HEK293 (cell line): ENCODE data around the gene TIAM2.

ENCODE experiments used
- CTCF ChIA-PET: fragments of 350-600 bp; formaldehyde crosslinking; extraction: SDS; loops from one replicate; lab custom pipeline; 2021; ENCODE audit warnings: antibody characterized with exemption; lab: Yijun Ruan, JAX
- POLR2A ChIA-PET: fragments of 300-600 bp; formaldehyde crosslinking; extraction: SDS; loops from one replicate; lab custom pipeline; 2020; ENCODE audit warnings: antibody characterized with exemption, inconsistent platforms; lab: Yijun Ruan, JAX
- H3K27ac ChIP-seq: fragments of 200-500 bp; sonication (Bioruptor generic); 2 replicates; pipeline ENCODE4 v1.5.1; 2014; ENCODE audit warnings: low read depth, low read length, control low read depth, inconsistent platforms; ENCODE audit errors: extremely low read depth
- H3K36me3 ChIP-seq, 2 experiments: fragments of 200-500 bp in 1 of 2; sonication (Bioruptor generic) in 1 of 2; 1 replicate in 1 of 2; 2 replicates in 1 of 2; pipeline ENCODE4 v1.5.1; 2014 to 2017; ENCODE audit warnings: inconsistent platforms in 2 of 2, low read length in 2 of 2; ENCODE audit not compliant: control insufficient read depth in 2 of 2, insufficient read depth in 1 of 2
- H3K4me1 ChIP-seq: fragments of 200-500 bp; sonication (Bioruptor generic); 2 replicates; pipeline ENCODE4 v1.5.1; 2014; ENCODE audit warnings: mild to moderate bottlenecking, low read length, inconsistent platforms; ENCODE audit not compliant: control insufficient read depth, insufficient read depth
- H3K4me3 ChIP-seq: 2 replicates; pipeline ENCODE4 v1.5.1; 2011; ENCODE audit warnings: low read depth, mild to moderate bottlenecking, control low read depth, low read length, moderate library complexity
- H3K9me3 ChIP-seq: fragments of 200-500 bp; sonication (Bioruptor generic); 2 replicates; pipeline ENCODE4 v1.5.1; 2014; ENCODE audit warnings: low read depth, low read length, inconsistent platforms; ENCODE audit not compliant: control insufficient read depth, insufficient read depth
- GLI2 ChIP-seq: fragments of 450-650 bp; formaldehyde crosslinking; IDR thresholded peaks from 2 replicates; pipeline ENCODE4; 2017; ENCODE audit warnings: missing biosample characterization, missing genetic modification characterization, low read depth, borderline replicate concordance
- GLIS2 ChIP-seq: fragments of 450-650 bp; formaldehyde crosslinking; IDR thresholded peaks from 2 replicates; pipeline ENCODE4 v1.5.1; 2016; ENCODE audit warnings: missing biosample characterization, missing genetic modification characterization
- KLF1 ChIP-seq: fragments of 450-650 bp; formaldehyde crosslinking; IDR thresholded peaks from 2 replicates; pipeline ENCODE4 v1.5.1; 2016; ENCODE audit warnings: missing biosample characterization, missing genetic modification characterization
- MEIS1 ChIP-seq: sonication (generic); formaldehyde crosslinking; IDR thresholded peaks from 2 replicates; pipeline ENCODE4 v1.8.1; 2022; ENCODE audit warnings: missing genetic modification reagents, mild to moderate bottlenecking, borderline replicate concordance
- PRDM4 ChIP-seq: fragments of 450-650 bp; formaldehyde crosslinking; IDR thresholded peaks from 2 replicates; pipeline ENCODE4 v1.5.1; 2017; ENCODE audit warnings: missing biosample characterization, missing genetic modification characterization
- SCRT2 ChIP-seq: fragments of 450-650 bp; formaldehyde crosslinking; IDR thresholded peaks from 2 replicates; pipeline ENCODE4 v1.5.1; 2016; ENCODE audit warnings: missing biosample characterization, missing genetic modification characterization
- SP7 ChIP-seq: fragments of 450-650 bp; formaldehyde crosslinking; IDR thresholded peaks from 2 replicates; pipeline ENCODE4 v1.5.1; 2016; ENCODE audit warnings: missing biosample characterization, missing genetic modification characterization
- YY1 ChIP-seq: fragments of 450-650 bp; formaldehyde crosslinking; IDR thresholded peaks from 2 replicates; pipeline ENCODE4 v1.5.1; 2018; ENCODE audit warnings: missing biosample characterization, missing genetic modification characterization
- YY2 ChIP-seq: fragments of 450-650 bp; formaldehyde crosslinking; IDR thresholded peaks from 2 replicates; pipeline ENCODE4 v1.5.1; 2016; ENCODE audit warnings: missing biosample characterization, missing genetic modification characterization
- ZFP3 ChIP-seq: fragments of 450-650 bp; formaldehyde crosslinking; IDR thresholded peaks from 2 replicates; pipeline ENCODE4 v1.5.1; 2016; ENCODE audit warnings: low read depth, missing biosample characterization, missing genetic modification characterization
- ZNF114 ChIP-seq: fragments of 450-650 bp; formaldehyde crosslinking; IDR thresholded peaks from 2 replicates; pipeline ENCODE4 v1.5.0; 2017; ENCODE audit warnings: missing biosample characterization, missing genetic modification characterization
- ZNF19 ChIP-seq: fragments of 450-650 bp; formaldehyde crosslinking; IDR thresholded peaks from 2 replicates; pipeline ENCODE4; 2016; ENCODE audit warnings: missing biosample characterization, missing genetic modification characterization, low read depth
- ZNF350 ChIP-seq: fragments of 450-650 bp; formaldehyde crosslinking; IDR thresholded peaks from 2 replicates; pipeline ENCODE4 v1.5.0; 2017; ENCODE audit warnings: missing biosample characterization, mild to moderate bottlenecking, missing genetic modification characterization
- ZNF416 ChIP-seq: fragments of 450-650 bp; formaldehyde crosslinking; IDR thresholded peaks from 2 replicates; pipeline ENCODE4 v1.5.1; 2016; ENCODE audit warnings: missing biosample characterization, missing genetic modification characterization
- ZNF423 ChIP-seq: fragments of 450-650 bp; formaldehyde crosslinking; IDR thresholded peaks from 2 replicates; pipeline ENCODE4 v1.5.1; 2016; ENCODE audit warnings: missing biosample characterization, missing genetic modification characterization
- ZNF426 ChIP-seq: fragments of 450-650 bp; formaldehyde crosslinking; IDR thresholded peaks from 2 replicates; pipeline ENCODE4 v1.5.1; 2017; ENCODE audit warnings: missing biosample characterization, missing genetic modification characterization, mild to moderate bottlenecking, inconsistent platforms, moderate library complexity
- ZNF48 ChIP-seq: fragments of 450-650 bp; formaldehyde crosslinking; IDR thresholded peaks from 2 replicates; pipeline ENCODE4 v1.5.1; 2016; ENCODE audit warnings: missing biosample characterization, missing genetic modification characterization
- ZNF776 ChIP-seq: fragments of 450-650 bp; formaldehyde crosslinking; IDR thresholded peaks from 2 replicates; pipeline ENCODE4 v1.5.0; 2017; ENCODE audit warnings: missing biosample characterization, missing genetic modification characterization, borderline replicate concordance
- ZSCAN4 ChIP-seq: fragments of 450-650 bp; formaldehyde crosslinking; IDR thresholded peaks from 2 replicates; pipeline ENCODE4 v1.5.1; 2017; ENCODE audit warnings: missing biosample characterization, missing genetic modification characterization
- TF ChIP-seq, protein P1 (sequence below): fragments of 450-650 bp; formaldehyde crosslinking; IDR thresholded peaks from 2 replicates; pipeline ENCODE4 v1.5.1; 2016; ENCODE audit warnings: missing biosample characterization, missing genetic modification characterization
- TF ChIP-seq, protein P2 (sequence below): fragments of 450-650 bp; formaldehyde crosslinking; IDR thresholded peaks from 2 replicates; pipeline ENCODE4 v1.5.1; 2017; ENCODE audit warnings: missing biosample characterization, missing genetic modification characterization
- TF ChIP-seq, protein P3 (sequence below): fragments of 450-650 bp; formaldehyde crosslinking; IDR thresholded peaks from 2 replicates; pipeline ENCODE4 v1.5.1; 2016; ENCODE audit warnings: missing biosample characterization, missing genetic modification characterization

TIAM2 gene

GRCh38 chr6:155040154-155040553, 45.0 kb downstream of the TIAM2 start (continued):
- no peak for TF ChIP-seq YY2 (tag by site-specific recombination)
- TF ChIP-seq, protein P1, sequence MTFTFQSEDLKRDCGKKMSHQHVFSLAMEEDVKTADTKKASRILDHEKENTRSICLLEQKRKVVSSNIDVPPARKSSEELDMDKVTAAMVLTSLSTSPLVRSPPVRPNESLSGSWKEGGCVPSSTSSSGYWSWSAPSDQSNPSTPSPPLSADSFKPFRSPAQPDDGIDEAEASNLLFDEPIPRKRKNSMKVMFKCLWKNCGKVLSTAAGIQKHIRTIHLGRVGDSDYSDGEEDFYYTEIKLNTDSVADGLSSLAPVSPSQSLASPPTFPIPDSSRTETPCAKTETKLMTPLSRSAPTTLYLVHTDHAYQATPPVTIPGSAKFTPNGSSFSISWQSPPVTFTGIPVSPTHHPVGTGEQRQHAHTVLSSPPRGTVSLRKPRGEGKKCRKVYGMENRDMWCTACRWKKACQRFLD: no peak
- TF ChIP-seq ZNF776 (tag by site-specific recombination): no peak
- no peak for TF ChIP-seq PRDM4 (tag by site-specific recombination)
- TF ChIP-seq, protein P2, sequence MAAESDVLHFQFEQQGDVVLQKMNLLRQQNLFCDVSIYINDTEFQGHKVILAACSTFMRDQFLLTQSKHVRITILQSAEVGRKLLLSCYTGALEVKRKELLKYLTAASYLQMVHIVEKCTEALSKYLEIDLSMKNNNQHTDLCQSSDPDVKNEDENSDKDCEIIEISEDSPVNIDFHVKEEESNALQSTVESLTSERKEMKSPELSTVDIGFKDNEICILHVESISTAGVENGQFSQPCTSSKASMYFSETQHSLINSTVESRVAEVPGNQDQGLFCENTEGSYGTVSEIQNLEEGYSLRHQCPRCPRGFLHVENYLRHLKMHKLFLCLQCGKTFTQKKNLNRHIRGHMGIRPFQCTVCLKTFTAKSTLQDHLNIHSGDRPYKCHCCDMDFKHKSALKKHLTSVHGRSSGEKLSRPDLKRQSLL (tag by site-specific recombination): no peak
- TF ChIP-seq SCRT2 (tag by site-specific recombination): no peak
- TF ChIP-seq ZNF426 (tag by site-specific recombination): no peak
- TF ChIP-seq, all 188 proteins: peak for 0

DNA sequence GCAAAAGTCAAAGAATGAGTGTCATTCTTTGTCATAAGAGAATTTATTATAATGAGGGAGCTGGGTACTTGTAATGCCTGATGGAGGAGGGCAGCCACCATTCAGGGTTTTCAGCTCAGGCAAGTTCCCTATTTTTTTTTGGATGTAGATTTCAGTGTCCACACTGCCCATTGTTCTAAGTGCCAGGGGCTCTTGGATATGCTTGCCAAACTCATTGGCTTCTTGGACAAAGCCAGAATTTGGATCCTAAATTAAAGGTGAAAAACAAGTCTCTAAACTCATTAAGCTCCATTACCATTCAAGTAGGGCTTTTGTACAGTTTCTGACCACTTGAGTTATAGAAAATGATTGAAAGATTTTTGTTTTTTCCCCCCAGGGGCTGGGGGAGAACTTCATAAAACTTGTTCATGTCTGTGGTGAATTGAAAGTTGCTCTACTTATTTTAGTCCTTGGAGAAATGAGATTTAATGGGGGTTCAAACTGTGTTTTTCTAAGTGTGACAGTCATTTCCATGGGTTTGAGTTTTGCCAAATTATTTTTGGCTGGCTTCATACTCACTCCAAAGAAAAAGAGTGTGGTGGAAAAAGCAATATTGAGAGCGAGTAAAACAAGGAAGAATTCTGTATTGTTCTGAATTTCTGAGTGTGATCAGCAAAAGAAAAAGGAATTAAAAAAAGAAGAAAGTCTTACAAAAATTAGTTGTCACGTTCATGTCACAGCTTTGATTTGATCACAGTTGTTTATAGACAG, 46.0 kb downstream of the TIAM2 start:
- Histone ChIP-seq H3K4me1 (no peaks in the 10 kb centered on the region; the same call in none of the 2 replicates), H3K36me3 (no peaks in the 10 kb centered on the region), H3K9me3 (no peaks in the 10 kb centered on the region), H3K4me3 (no peak overlapping the region), H3K27ac (no peak overlapping the region)
- ChIA-PET CTCF (interaction anchor here (1.3 kb wide), 1 partner anchor 112 kb away, joined by 4 read pairs; no protein-coding TSS in a partner anchor), POLR2A (interaction anchor here (1.3 kb wide), 1 partner anchor 11 kb away, joined by 3 read pairs; no protein-coding TSS in a partner anchor)
- TF ChIP-seq, protein P3, sequence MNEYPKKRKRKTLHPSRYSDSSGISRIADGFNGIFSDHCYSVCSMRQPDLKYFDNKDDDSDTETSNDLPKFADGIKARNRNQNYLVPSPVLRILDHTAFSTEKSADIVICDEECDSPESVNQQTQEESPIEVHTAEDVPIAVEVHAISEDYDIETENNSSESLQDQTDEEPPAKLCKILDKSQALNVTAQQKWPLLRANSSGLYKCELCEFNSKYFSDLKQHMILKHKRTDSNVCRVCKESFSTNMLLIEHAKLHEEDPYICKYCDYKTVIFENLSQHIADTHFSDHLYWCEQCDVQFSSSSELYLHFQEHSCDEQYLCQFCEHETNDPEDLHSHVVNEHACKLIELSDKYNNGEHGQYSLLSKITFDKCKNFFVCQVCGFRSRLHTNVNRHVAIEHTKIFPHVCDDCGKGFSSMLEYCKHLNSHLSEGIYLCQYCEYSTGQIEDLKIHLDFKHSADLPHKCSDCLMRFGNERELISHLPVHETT (tag by site-specific recombination): no peak
- TF ChIP-seq GLI2 (no peak), ZNF350 (tag by site-specific recombination) (no peak), ZNF114 (tag by site-specific recombination) (no peak), ZNF416 (tag by site-specific recombination) (no peak), KLF1 (tag by site-specific recombination) (no peak), MEIS1 (CRISPR knock-in tag) (no peak), ZSCAN4 (tag by site-specific recombination) (no peak), ZNF423 (tag by site-specific recombination) (no peak), SP7 (tag by site-specific recombination) (no peak), ZNF48 (tag by site-specific recombination) (no peak), ZNF19 (tag by site-specific recombination) (no peak), GLIS2 (tag by site-specific recombination) (no peak), YY1 (tag by site-specific recombination) (no peak), ZFP3 (tag by site-specific recombination) (no peak)
